Hepatocyte (in vitro differentiated cells): ENCODE measurements around the gene GRM1.

ENCODE experiments used
- CTCF ChIP-seq: fragments of 200-600 bp; sonication (generic); IDR thresholded peaks from 2 replicates; pipeline ENCODE4 v1.5.1; 2016; ENCODE audit warnings: antibody characterized with exemption, mild to moderate bottlenecking; ENCODE audit not compliant: poor library complexity
- EZH2 ChIP-seq: fragments of 200-600 bp; sonication (generic); IDR thresholded peaks from 2 replicates; pipeline ENCODE4 v1.6.1; 2016; ENCODE audit warnings: antibody characterized with exemption, mild to moderate bottlenecking, borderline replicate concordance
- EZH2phosphoT487 ChIP-seq: fragments of 200-600 bp; sonication (generic); IDR thresholded peaks from one replicate; pipeline ENCODE4 v1.6.1; 2018; ENCODE audit warnings: antibody characterized with exemption, mild to moderate bottlenecking, low read depth, moderate library complexity; ENCODE audit not compliant: unreplicated experiment, severe bottlenecking

GRCh38 chr6:146444189-146444588 is 415.3 kb downstream of the GRM1 start:
- TF ChIP-seq CTCF (no peak), EZH2 (no peak), EZH2phosphoT487 (no peak)
